HG02588 (cell line): ENCODE data around the gene ZNF296.

Source experiments
- ATAC-seq: cut with Tn5 transposase; IDR thresholded peaks from one replicate; pipeline ENCODE4 v1.9.1; 2021; ENCODE audit warnings: mild to moderate bottlenecking, moderate library complexity; ENCODE audit not compliant: unreplicated experiment

The ZNF296 gene

GRCh38 chr19:45103508-45104319 lies 27.4 kb upstream of the ZNF296 start:
- ATAC-seq = no peak

- no peak for ATAC-seq
These were observed 26.9 kb upstream of the ZNF296 start for GRCh38 chr19:45103156-45103507.

- ATAC-seq = no peak
These were observed 26.2 kb upstream of the ZNF296 start for GRCh38 chr19:45102481-45102880.

GRCh38 chr19:45101806-45102205 lies 25.5 kb upstream of the ZNF296 start:
- no peak for ATAC-seq

- ATAC-seq = no peak
These were observed 24.6 kb upstream of the ZNF296 start for GRCh38 chr19:45100846-45101252.

- ATAC-seq = no peak
These were observed 23.9 kb upstream of the ZNF296 start for GRCh38 chr19:45100201-45100600.

- ATAC-seq = no peak
These were observed 23.4 kb upstream of the ZNF296 start for GRCh38 chr19:45099467-45100191.

- no peak for ATAC-seq
These were observed 22.5 kb upstream of the ZNF296 start for GRCh38 chr19:45098521-45099466.

GRCh38 chr19:45097776-45098520 lies 21.7 kb upstream of the ZNF296 start:
- no peak for ATAC-seq

GRCh38 chr19:45097450-45097775 lies 21.1 kb upstream of the ZNF296 start:
- ATAC-seq = no peak

- no peak for ATAC-seq
These were observed 20.4 kb upstream of the ZNF296 start for GRCh38 chr19:45096700-45097099.

- ATAC-seq = no peak
These were observed 19.5 kb upstream of the ZNF296 start for GRCh38 chr19:45095496-45096413.

GRCh38 chr19:45094707-45095106 lies 18.4 kb upstream of the ZNF296 start:
- no peak for ATAC-seq

GRCh38 chr19:45094137-45094536 lies 17.9 kb upstream of the ZNF296 start:
- no peak for ATAC-seq

GRCh38 chr19:45092747-45093678 lies 16.7 kb upstream of the ZNF296 start, which contains the start of gene PPP1R37:
Gene PPP1R37 (plus strand): TSS chr19:45093179. CDS start chr19:45093326, 147 bp downstream.
- peak; percentile 63 for ATAC-seq

- peak; percentile 43 for ATAC-seq
These were observed 15.0 kb upstream of the ZNF296 start for GRCh38 chr19:45091031-45091923.

GRCh38 chr19:45090606-45091005 lies 14.3 kb upstream of the ZNF296 start:
- no peak for ATAC-seq
